ENCODE data around the gene MYZAP.
"Not testable (repeated sequence)": the region's sequence is repeated elsewhere in the genome, so short reads cannot be mapped to it uniquely, and the experiment has no call there.

MYZAP gene

GRCh38 chr15:57614241-57614640 is 22.5 kb downstream of the MYZAP start:
- H3K4me3 ChIP-seq (ENCODE audit: insufficient read depth in 1 of 2, low read depth in 1 of 2, low read length in 2 of 2), result no peak overlapping the region
- no peaks in the 10 kb centered on the region for H3K27me3 ChIP-seq (ENCODE audit: control insufficient read depth in 1 of 2, insufficient read depth in 1 of 2, low read length in 2 of 2)
- H3K4me1 ChIP-seq (ENCODE audit: control insufficient read depth, insufficient read depth, low read depth, low read length), result peaks cover 4% of the 10 kb centered on the region
- H3K18ac ChIP-seq (ENCODE audit: low read depth in 1 of 2, low read length in 2 of 2), result no peak overlapping the region
- H3K9ac ChIP-seq (ENCODE audit: low read length), result no peak overlapping the region
- H3K9me3 ChIP-seq (ENCODE audit: control insufficient read depth, low read length), result no peaks in the 10 kb centered on the region
- H3K14ac ChIP-seq (ENCODE audit: low read length in 2 of 2), result no peak overlapping the region
- H3K36me3 ChIP-seq (ENCODE audit: control insufficient read depth in 1 of 2, insufficient read depth in 2 of 2, low read depth in 1 of 2, low read length in 2 of 2), result no peaks in the 10 kb centered on the region
- H2BK15ac ChIP-seq (ENCODE audit: low read depth, poor library complexity, severe bottlenecking), result no peak overlapping the region
- H3K23ac ChIP-seq (ENCODE audit: low read length in 2 of 2), result no peak overlapping the region
- H3K4ac ChIP-seq (ENCODE audit: low read depth in 1 of 2, low read length in 2 of 2), result no peak overlapping the region
- H2BK12ac ChIP-seq (ENCODE audit: low read length in 2 of 2), result no peak overlapping the region
- WGBS, result 71% methylated on average over 7 of the region's 7 CpGs
- no peak overlapping the region for H3K4me2 ChIP-seq (ENCODE audit: low read length, poor library complexity, severe bottlenecking)
- H2BK120ac ChIP-seq (ENCODE audit: low read depth, low read length), result no peak overlapping the region
- no peak overlapping the region for H4K8ac ChIP-seq (ENCODE audit: low read length)
- H3K79me1 ChIP-seq (replicated peaks; ENCODE audit: low read length, poor library complexity, severe bottlenecking), result no peaks in the 10 kb centered on the region
- DNase-seq, result no peak
- no peak overlapping the region for H3K27ac ChIP-seq (ENCODE audit: low read length, poor library complexity, severe bottlenecking)
- H4K91ac ChIP-seq (ENCODE audit: low read length), result no peak overlapping the region
- no peak overlapping the region for H2AFZ ChIP-seq (ENCODE audit: low read depth, low read length)
- no peak overlapping the region for H2AK5ac ChIP-seq (ENCODE audit: low read length, severe bottlenecking)
- H2BK5ac ChIP-seq (ENCODE audit: low read depth, low read length, poor library complexity, severe bottlenecking), result no peak overlapping the region

- not testable (repeated sequence) for H3K4me2 ChIP-seq (ENCODE audit: low read length, poor library complexity, severe bottlenecking)
These were observed 24.3 kb downstream of the MYZAP start for GRCh38 chr15:57615951-57616496.

GRCh38 chr15:57618325-57618724 is 26.6 kb downstream of the MYZAP start:
- no peak overlapping the region for H3K18ac ChIP-seq (ENCODE audit: low read depth in 1 of 2, low read length in 2 of 2)
- WGBS, result no CpG with 5 or more reads among the region's 1 CpG

More at GRCh38 chr15:57615951-57616496, 24.3 kb downstream of the MYZAP start:
- not testable (repeated sequence) for H3K4me3 ChIP-seq (ENCODE audit: insufficient read depth in 1 of 2, low read depth in 1 of 2, low read length in 2 of 2); H3K27me3 ChIP-seq (ENCODE audit: control insufficient read depth in 1 of 2, insufficient read depth in 1 of 2, low read length in 2 of 2); H2AFZ ChIP-seq (ENCODE audit: low read depth, low read length); H4K8ac ChIP-seq (ENCODE audit: low read length); H3K27ac ChIP-seq (ENCODE audit: low read length, poor library complexity, severe bottlenecking); H3K79me1 ChIP-seq (replicated peaks; ENCODE audit: low read length, poor library complexity, severe bottlenecking); H3K36me3 ChIP-seq (ENCODE audit: control insufficient read depth in 1 of 2, insufficient read depth in 2 of 2, low read depth in 1 of 2, low read length in 2 of 2); H2BK5ac ChIP-seq (ENCODE audit: low read depth, low read length, poor library complexity, severe bottlenecking); H2AK5ac ChIP-seq (ENCODE audit: low read length, severe bottlenecking); H4K91ac ChIP-seq (ENCODE audit: low read length); H3K9me3 ChIP-seq (ENCODE audit: control insufficient read depth, low read length); H3K9ac ChIP-seq (ENCODE audit: low read length); H2BK12ac ChIP-seq (ENCODE audit: low read length in 2 of 2); H3K4me1 ChIP-seq (ENCODE audit: control insufficient read depth, insufficient read depth, low read depth, low read length); H3K4ac ChIP-seq (ENCODE audit: low read depth in 1 of 2, low read length in 2 of 2); DNase-seq; H2BK120ac ChIP-seq (ENCODE audit: low read depth, low read length); H3K14ac ChIP-seq (ENCODE audit: low read length in 2 of 2); H3K23ac ChIP-seq (ENCODE audit: low read length in 2 of 2); H2BK15ac ChIP-seq (ENCODE audit: low read depth, poor library complexity, severe bottlenecking); H3K18ac ChIP-seq (ENCODE audit: low read depth in 1 of 2, low read length in 2 of 2)
- WGBS, result 91% methylated on average over 6 of the region's 8 CpGs

GRCh38 chr15:57619746-57620145 is 28.0 kb downstream of the MYZAP start:
- no peaks in the 10 kb centered on the region for H3K36me3 ChIP-seq (ENCODE audit: control insufficient read depth in 1 of 2, insufficient read depth in 2 of 2, low read depth in 1 of 2, low read length in 2 of 2)
- H3K4me1 ChIP-seq (ENCODE audit: control insufficient read depth, insufficient read depth, low read depth, low read length), result no peaks in the 10 kb centered on the region
- no peak for DNase-seq
- H4K8ac ChIP-seq (ENCODE audit: low read length), result no peak overlapping the region
- no peak overlapping the region for H3K23ac ChIP-seq (ENCODE audit: low read length in 2 of 2)
- H3K4ac ChIP-seq (ENCODE audit: low read depth in 1 of 2, low read length in 2 of 2), result no peak overlapping the region
- no peak overlapping the region for H2BK5ac ChIP-seq (ENCODE audit: low read depth, low read length, poor library complexity, severe bottlenecking)
- no peak overlapping the region for H4K91ac ChIP-seq (ENCODE audit: low read length)
- H2AK5ac ChIP-seq (ENCODE audit: low read length, severe bottlenecking), result no peak overlapping the region
- no peak overlapping the region for H2BK12ac ChIP-seq (ENCODE audit: low read length in 2 of 2)
- H3K9ac ChIP-seq (ENCODE audit: low read length), result no peak overlapping the region
- H3K79me1 ChIP-seq (replicated peaks; ENCODE audit: low read length, poor library complexity, severe bottlenecking), result no peaks in the 10 kb centered on the region
- H2AFZ ChIP-seq (ENCODE audit: low read depth, low read length), result no peak overlapping the region
- no peak overlapping the region for H3K4me3 ChIP-seq (ENCODE audit: insufficient read depth in 1 of 2, low read depth in 1 of 2, low read length in 2 of 2)
- no peaks in the 10 kb centered on the region for H3K9me3 ChIP-seq (ENCODE audit: control insufficient read depth, low read length)
- WGBS, result 92% methylated on average over 3 of the region's 3 CpGs
- peaks cover 0 to 3% of the 10 kb centered on the region in 2 experiments for H3K27me3 ChIP-seq (ENCODE audit: control insufficient read depth in 1 of 2, insufficient read depth in 1 of 2, low read length in 2 of 2)
- no peak overlapping the region for H3K18ac ChIP-seq (ENCODE audit: low read depth in 1 of 2, low read length in 2 of 2)
- no peak overlapping the region for H3K14ac ChIP-seq (ENCODE audit: low read length in 2 of 2)
- H3K4me2 ChIP-seq (ENCODE audit: low read length, poor library complexity, severe bottlenecking), result no peak overlapping the region
- no peak overlapping the region for H2BK120ac ChIP-seq (ENCODE audit: low read depth, low read length)
- no peak overlapping the region for H3K27ac ChIP-seq (ENCODE audit: low read length, poor library complexity, severe bottlenecking)
- no peak overlapping the region for H2BK15ac ChIP-seq (ENCODE audit: low read depth, poor library complexity, severe bottlenecking)

More at GRCh38 chr15:57618325-57618724, 26.6 kb downstream of the MYZAP start:
- H2BK12ac ChIP-seq (ENCODE audit: low read length in 2 of 2), result no peak overlapping the region
- no peak overlapping the region for H3K27ac ChIP-seq (ENCODE audit: low read length, poor library complexity, severe bottlenecking)
- H3K36me3 ChIP-seq (ENCODE audit: control insufficient read depth in 1 of 2, insufficient read depth in 2 of 2, low read depth in 1 of 2, low read length in 2 of 2), result no peaks in the 10 kb centered on the region
- H3K79me1 ChIP-seq (replicated peaks; ENCODE audit: low read length, poor library complexity, severe bottlenecking), result no peaks in the 10 kb centered on the region
- H3K27me3 ChIP-seq (ENCODE audit: control insufficient read depth in 1 of 2, insufficient read depth in 1 of 2, low read length in 2 of 2), result no peaks in the 10 kb centered on the region
- no peak overlapping the region for H2BK15ac ChIP-seq (ENCODE audit: low read depth, poor library complexity, severe bottlenecking)
- H3K4me1 ChIP-seq (ENCODE audit: control insufficient read depth, insufficient read depth, low read depth, low read length), result no peaks in the 10 kb centered on the region
- no peak for DNase-seq
- no peak overlapping the region for H3K4me2 ChIP-seq (ENCODE audit: low read length, poor library complexity, severe bottlenecking)
- no peak overlapping the region for H4K91ac ChIP-seq (ENCODE audit: low read length)
- no peak overlapping the region for H3K14ac ChIP-seq (ENCODE audit: low read length in 2 of 2)
- no peak overlapping the region for H2AK5ac ChIP-seq (ENCODE audit: low read length, severe bottlenecking)
- no peak overlapping the region for H2BK5ac ChIP-seq (ENCODE audit: low read depth, low read length, poor library complexity, severe bottlenecking)
- H3K4ac ChIP-seq (ENCODE audit: low read depth in 1 of 2, low read length in 2 of 2), result no peak overlapping the region
- no peak overlapping the region for H3K9ac ChIP-seq (ENCODE audit: low read length)
- H3K23ac ChIP-seq (ENCODE audit: low read length in 2 of 2), result no peak overlapping the region
- no peak overlapping the region for H4K8ac ChIP-seq (ENCODE audit: low read length)
- H2AFZ ChIP-seq (ENCODE audit: low read depth, low read length), result no peak overlapping the region
- H2BK120ac ChIP-seq (ENCODE audit: low read depth, low read length), result no peak overlapping the region
- no peak overlapping the region for H3K4me3 ChIP-seq (ENCODE audit: insufficient read depth in 1 of 2, low read depth in 1 of 2, low read length in 2 of 2)
- no peaks in the 10 kb centered on the region for H3K9me3 ChIP-seq (ENCODE audit: control insufficient read depth, low read length)

Data from mesenchymal stem cell (in vitro differentiated cells and primary cell).